ENCODE data around the gene ANKS1A. TPM values are rescaled to one million over a fixed set of nuclear protein-coding genes. Genes with fewer than 3 reads are reported as not detected.
"Not testable (repeated sequence)": the region's sequence is repeated elsewhere in the genome, so short reads cannot be mapped to it uniquely, and the experiment has no call there.

Gene ANKS1A
- total RNA-seq, 1 experiment from 2014 or later, result 21.7 TPM

DNA sequence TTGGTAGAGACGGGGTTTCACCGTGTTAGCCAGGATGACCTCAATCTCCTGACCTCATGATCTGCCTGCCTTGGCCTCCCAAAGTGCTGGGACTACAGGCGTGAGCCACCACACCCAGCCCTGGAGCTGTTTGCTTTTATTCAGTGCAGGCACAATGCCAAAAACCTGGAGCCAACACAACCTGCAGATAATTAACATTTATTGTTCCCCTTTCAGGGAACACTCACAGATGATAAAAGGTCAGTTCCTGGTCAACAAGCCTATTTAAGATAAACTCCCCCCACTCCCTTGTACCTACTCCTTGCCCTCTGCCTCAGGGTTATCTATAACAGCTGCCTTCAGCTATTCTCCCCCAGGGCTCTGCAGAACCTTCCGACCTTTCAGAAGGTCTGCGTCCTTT, 218.7 kb downstream of the ANKS1A start:
- H3K27me3 ChIP-seq (replicated peaks; ENCODE audit: insufficient read depth, low read depth, low read length, poor library complexity); CTCF ChIA-PET; H3K9me3 ChIP-seq (ENCODE audit: low read depth, low read length, poor library complexity, severe bottlenecking); H3K4me3 ChIP-seq (ENCODE audit: low read depth, low read length, poor library complexity, severe bottlenecking); H3K27ac ChIP-seq (ENCODE audit: low read depth, low read length, poor library complexity, severe bottlenecking); H3K4me1 ChIP-seq (ENCODE audit: insufficient read depth, low read length, poor library complexity, severe bottlenecking); DNase-seq (ENCODE audit: low spot score); POLR2A ChIA-PET (ENCODE audit: low non-redundant PET); BruUV-seq (replicated peaks); H3K36me3 ChIP-seq (ENCODE audit: insufficient read depth, low read length, poor library complexity, severe bottlenecking); intact Hi-C loops (cut with micrococcal nuclease; ENCODE audit: unreplicated experiment): not testable (repeated sequence)

- ChIA-PET CTCF (no interaction called here), POLR2A (ENCODE audit: low non-redundant PET) (no interaction called here)
- no peak for TF ChIP-seq EZH2 (IDR thresholded peaks at IDR 0.05; ENCODE audit: borderline replicate concordance, low read depth, low read length, poor library complexity, severe bottlenecking)
- no peak for TF ChIP-seq CTCF (conservative IDR thresholded peaks at IDR 0.05; ENCODE audit: low read depth, low read length)
- no TSS peak for BruUV-seq (replicated peaks)
- Histone ChIP-seq H3K27me3 (replicated peaks; ENCODE audit: insufficient read depth, low read depth, low read length, poor library complexity) (no peaks in the 10 kb centered on the region), H3K4me1 (ENCODE audit: insufficient read depth, low read length, poor library complexity, severe bottlenecking) (no peaks in the 10 kb centered on the region), H3K9me3 (ENCODE audit: low read depth, low read length, poor library complexity, severe bottlenecking) (no peaks in the 10 kb centered on the region), H3K27ac (ENCODE audit: low read depth, low read length, poor library complexity, severe bottlenecking) (no peak overlapping the region), H3K36me3 (ENCODE audit: insufficient read depth, low read length, poor library complexity, severe bottlenecking) (no peaks in the 10 kb centered on the region), H3K4me3 (ENCODE audit: low read depth, low read length, poor library complexity, severe bottlenecking) (no peak overlapping the region)
- intact Hi-C loops (cut with micrococcal nuclease; ENCODE audit: unreplicated experiment), result no loop called here
- no peak for DNase-seq (ENCODE audit: low spot score)
These were observed 219.3 kb downstream of the ANKS1A start for GRCh38 chr6:35108309-35108885.

DNA sequence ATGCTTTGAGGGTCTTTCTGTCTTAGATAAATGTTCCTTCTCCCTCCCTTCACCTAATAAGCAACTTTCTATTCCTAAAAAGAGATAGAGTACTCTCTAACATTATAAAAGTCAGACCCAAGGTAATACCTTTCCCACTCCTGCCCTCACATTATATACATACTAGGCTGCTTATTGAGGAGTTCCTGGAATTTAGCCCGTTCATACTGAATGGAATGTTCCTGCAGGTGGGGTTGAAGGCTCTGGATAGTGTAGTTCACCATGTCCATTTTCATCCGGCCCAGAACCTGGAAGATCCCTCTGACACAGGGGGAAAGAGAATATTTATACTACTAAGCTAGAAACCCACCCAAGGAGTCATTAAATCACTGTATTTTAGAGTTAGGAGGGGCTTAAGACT, 231.7 kb downstream of the ANKS1A start:
- ChIA-PET CTCF (no interaction called here), POLR2A (ENCODE audit: low non-redundant PET) (no interaction called here)
- TF ChIP-seq CTCF (conservative IDR thresholded peaks at IDR 0.05; ENCODE audit: low read depth, low read length), result no peak
- H3K4me3 ChIP-seq (ENCODE audit: low read depth, low read length, poor library complexity, severe bottlenecking), result no peak overlapping the region
- H3K27me3 ChIP-seq (replicated peaks; ENCODE audit: insufficient read depth, low read depth, low read length, poor library complexity), result no peaks in the 10 kb centered on the region
- H3K9me3 ChIP-seq (ENCODE audit: low read depth, low read length, poor library complexity, severe bottlenecking), result no peaks in the 10 kb centered on the region
- BruUV-seq (replicated peaks), result no TSS peak
- H3K4me1 ChIP-seq (ENCODE audit: insufficient read depth, low read length, poor library complexity, severe bottlenecking), result no peaks in the 10 kb centered on the region
- intact Hi-C loops (cut with micrococcal nuclease; ENCODE audit: unreplicated experiment), result no loop called here
- DNase-seq (ENCODE audit: low spot score), result no peak
- no peaks in the 10 kb centered on the region for H3K36me3 ChIP-seq (ENCODE audit: insufficient read depth, low read length, poor library complexity, severe bottlenecking)
- H3K27ac ChIP-seq (ENCODE audit: low read depth, low read length, poor library complexity, severe bottlenecking), result no peak overlapping the region

GRCh38 chr6:35124356-35124755, 235.3 kb downstream of the ANKS1A start:
- H3K4me3 ChIP-seq (ENCODE audit: low read depth, low read length, poor library complexity, severe bottlenecking), result no peak overlapping the region
- H3K9me3 ChIP-seq (ENCODE audit: low read depth, low read length, poor library complexity, severe bottlenecking), result no peaks in the 10 kb centered on the region
- no peaks in the 10 kb centered on the region for H3K27me3 ChIP-seq (replicated peaks; ENCODE audit: insufficient read depth, low read depth, low read length, poor library complexity)
- H3K4me1 ChIP-seq (ENCODE audit: insufficient read depth, low read length, poor library complexity, severe bottlenecking), result no peaks in the 10 kb centered on the region
- DNase-seq (ENCODE audit: low spot score), result no peak
- TF ChIP-seq CTCF (conservative IDR thresholded peaks at IDR 0.05; ENCODE audit: low read depth, low read length) (no peak), EZH2 (IDR thresholded peaks at IDR 0.05; ENCODE audit: borderline replicate concordance, low read depth, low read length, poor library complexity, severe bottlenecking) (no peak)
- POLR2A ChIA-PET (ENCODE audit: low non-redundant PET), result no interaction called here
- no peak overlapping the region for H3K27ac ChIP-seq (ENCODE audit: low read depth, low read length, poor library complexity, severe bottlenecking)
- no peaks in the 10 kb centered on the region for H3K36me3 ChIP-seq (ENCODE audit: insufficient read depth, low read length, poor library complexity, severe bottlenecking)
- CTCF ChIA-PET, result no interaction called here
- intact Hi-C loops (cut with micrococcal nuclease; ENCODE audit: unreplicated experiment), result no loop called here
- no TSS peak for BruUV-seq (replicated peaks)
